ENCODE results near the gene DTX1.

The DTX1 gene

GRCh38 chr12:113043240-113043639 lies 13.3 kb upstream of the DTX1 start:
- Mint-ChIP-seq H3K27ac (no peak overlapping the region), H3K4me1 (ENCODE audit: low read depth) (peaks cover 26% of the 10 kb centered on the region), H3K36me3 (ENCODE audit: low read depth) (no peaks in the 10 kb centered on the region), H3K4me3 (no peak overlapping the region), H3K9me3 (no peaks in the 10 kb centered on the region), H3K27me3 (peaks cover 11% of the 10 kb centered on the region)
- intact Hi-C loops (cut with micrococcal nuclease): no loop called here

DNA sequence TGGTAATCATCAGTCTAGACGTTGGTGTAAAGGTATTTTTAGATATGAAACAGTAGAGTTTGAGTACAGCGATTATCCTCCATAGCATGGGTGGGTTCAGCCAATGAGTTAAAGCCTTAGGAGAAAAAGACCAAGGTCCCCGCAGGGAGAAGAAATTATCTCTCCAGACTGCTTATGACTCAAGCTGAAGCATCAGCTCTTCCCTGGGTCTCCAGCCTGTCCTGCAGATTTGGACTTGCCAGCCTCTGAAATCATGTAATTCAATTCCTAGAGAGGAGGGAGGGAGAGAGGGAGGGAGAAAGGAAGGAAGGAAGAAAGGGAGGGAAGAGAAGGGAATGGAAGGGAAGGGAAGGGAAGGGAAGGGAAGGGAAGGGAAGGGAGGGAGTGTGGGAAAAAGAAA lies 12.0 kb upstream of the DTX1 start:
- H3K9me3 Mint-ChIP-seq: no peaks in the 10 kb centered on the region
- no peaks in the 10 kb centered on the region for H3K36me3 Mint-ChIP-seq (ENCODE audit: low read depth)
- no peak overlapping the region for H3K27ac Mint-ChIP-seq
- H3K27me3 Mint-ChIP-seq: peaks cover 11% of the 10 kb centered on the region
- peaks cover 20% of the 10 kb centered on the region for H3K4me1 Mint-ChIP-seq (ENCODE audit: low read depth)
- intact Hi-C loops (cut with micrococcal nuclease): no loop called here
- H3K4me3 Mint-ChIP-seq: no peak overlapping the region

DNA sequence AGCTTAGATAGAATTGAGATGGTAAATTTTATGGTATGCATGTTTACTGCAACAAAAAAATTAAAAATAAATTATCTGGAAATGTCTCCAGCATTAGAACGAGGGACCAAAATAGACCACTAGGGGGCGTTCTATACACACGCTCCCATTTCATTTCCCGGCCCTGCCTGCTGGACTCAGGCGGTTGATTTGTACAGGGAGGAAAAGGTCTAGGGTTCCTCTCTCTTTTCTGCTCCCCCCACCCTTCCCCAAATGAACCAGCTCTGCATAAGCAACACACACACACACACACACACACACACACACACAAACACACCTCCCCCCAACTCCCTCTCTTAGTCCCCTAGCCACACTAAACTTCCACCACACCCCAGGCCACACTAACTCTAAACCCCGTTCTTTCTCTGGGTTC lies 7.8 kb upstream of the DTX1 start:
- peaks cover 7% of the 10 kb centered on the region for H3K4me1 Mint-ChIP-seq (ENCODE audit: low read depth)
- intact Hi-C loops (cut with micrococcal nuclease): loop anchor here (1.0 kb wide), 2 partner anchors 105 to 126 kb away; no protein-coding TSS in a partner anchor
- no peaks in the 10 kb centered on the region for H3K36me3 Mint-ChIP-seq (ENCODE audit: low read depth)
- H3K4me3 Mint-ChIP-seq: no peak overlapping the region
- H3K27ac Mint-ChIP-seq: no peak overlapping the region
- peaks cover 36% of the 10 kb centered on the region for H3K27me3 Mint-ChIP-seq
- H3K9me3 Mint-ChIP-seq: no peaks in the 10 kb centered on the region

DNA sequence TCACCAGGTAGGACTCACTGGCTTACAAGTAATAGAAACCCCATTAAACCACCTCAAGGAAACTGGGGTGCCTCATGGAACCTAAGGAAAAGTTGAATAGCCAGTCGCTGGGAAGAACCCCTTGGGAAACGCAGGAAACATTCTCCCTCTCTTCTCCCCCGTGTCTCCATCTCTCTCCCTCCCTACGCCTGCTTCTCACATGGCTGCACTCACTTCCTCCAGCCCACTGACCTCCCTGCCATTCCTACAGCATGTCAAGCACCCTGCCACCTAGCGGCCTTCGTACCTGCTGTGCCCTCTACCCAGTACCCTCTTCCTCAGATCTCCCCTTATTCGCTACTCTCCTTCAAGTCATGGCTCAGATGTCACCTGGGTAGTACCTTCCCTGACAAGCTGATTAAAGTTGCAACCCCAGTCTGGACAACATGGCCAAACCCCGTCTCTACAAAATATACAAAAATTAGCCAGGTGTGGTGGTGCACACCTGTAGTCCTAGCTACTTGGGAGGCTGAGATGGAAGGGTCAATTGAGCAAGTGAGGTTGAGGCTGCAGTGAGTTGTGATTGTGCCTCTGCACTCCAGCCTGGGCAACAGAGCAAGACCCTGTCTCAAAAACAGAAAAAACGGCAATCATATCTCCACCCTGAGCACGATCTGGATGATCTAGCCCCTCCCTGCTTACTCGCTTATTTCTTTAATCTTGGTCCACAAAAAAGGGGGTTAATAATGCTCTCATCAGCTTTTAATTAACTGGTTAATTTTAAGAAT lies 6.4 kb upstream of the DTX1 start:
- Mint-ChIP-seq H3K36me3 (ENCODE audit: low read depth) (no peaks in the 10 kb centered on the region), H3K27ac (no peak overlapping the region), H3K4me3 (no peak overlapping the region), H3K27me3 (peaks cover 46% of the 10 kb centered on the region), H3K4me1 (ENCODE audit: low read depth) (no peaks in the 10 kb centered on the region), H3K9me3 (no peaks in the 10 kb centered on the region)
- intact Hi-C loops (cut with micrococcal nuclease): loop anchor here (2.0 kb wide), 1 partner anchor 45 kb away; no protein-coding TSS in a partner anchor

- no peaks in the 10 kb centered on the region for H3K36me3 Mint-ChIP-seq (ENCODE audit: low read depth)
- H3K27me3 Mint-ChIP-seq: peaks cover 52% of the 10 kb centered on the region
- no peaks in the 10 kb centered on the region for H3K4me1 Mint-ChIP-seq (ENCODE audit: low read depth)
- no peak overlapping the region for H3K4me3 Mint-ChIP-seq
- intact Hi-C loops (cut with micrococcal nuclease): loop anchor here (2.0 kb wide), 1 partner anchor 44 kb away; no protein-coding TSS in a partner anchor
- no peaks in the 10 kb centered on the region for H3K9me3 Mint-ChIP-seq
- no peak overlapping the region for H3K27ac Mint-ChIP-seq
Observed at GRCh38 chr12:113050795-113051194, 5.7 kb upstream of the DTX1 start.

GRCh38 chr12:113051759-113052158 lies 4.8 kb upstream of the DTX1 start:
- intact Hi-C loops (cut with micrococcal nuclease): loop anchor here (2.0 kb wide), 1 partner anchor 43 kb away; no protein-coding TSS in a partner anchor

GRCh38 chr12:113052326-113052725 lies 4.2 kb upstream of the DTX1 start:
- no peak overlapping the region for H3K4me3 Mint-ChIP-seq
- H3K27me3 Mint-ChIP-seq: peaks cover 58% of the 10 kb centered on the region
- no peaks in the 10 kb centered on the region for H3K36me3 Mint-ChIP-seq (ENCODE audit: low read depth)
- no peak overlapping the region for H3K27ac Mint-ChIP-seq
- intact Hi-C loops (cut with micrococcal nuclease): no loop called here
- H3K9me3 Mint-ChIP-seq: no peaks in the 10 kb centered on the region
- no peaks in the 10 kb centered on the region for H3K4me1 Mint-ChIP-seq (ENCODE audit: low read depth)

More at GRCh38 chr12:113051759-113052158, 4.8 kb upstream of the DTX1 start:
- Mint-ChIP-seq H3K4me3 (no peak overlapping the region), H3K27me3 (peaks cover 60% of the 10 kb centered on the region), H3K36me3 (ENCODE audit: low read depth) (no peaks in the 10 kb centered on the region), H3K9me3 (no peaks in the 10 kb centered on the region), H3K4me1 (ENCODE audit: low read depth) (no peaks in the 10 kb centered on the region), H3K27ac (no peak overlapping the region)

DNA sequence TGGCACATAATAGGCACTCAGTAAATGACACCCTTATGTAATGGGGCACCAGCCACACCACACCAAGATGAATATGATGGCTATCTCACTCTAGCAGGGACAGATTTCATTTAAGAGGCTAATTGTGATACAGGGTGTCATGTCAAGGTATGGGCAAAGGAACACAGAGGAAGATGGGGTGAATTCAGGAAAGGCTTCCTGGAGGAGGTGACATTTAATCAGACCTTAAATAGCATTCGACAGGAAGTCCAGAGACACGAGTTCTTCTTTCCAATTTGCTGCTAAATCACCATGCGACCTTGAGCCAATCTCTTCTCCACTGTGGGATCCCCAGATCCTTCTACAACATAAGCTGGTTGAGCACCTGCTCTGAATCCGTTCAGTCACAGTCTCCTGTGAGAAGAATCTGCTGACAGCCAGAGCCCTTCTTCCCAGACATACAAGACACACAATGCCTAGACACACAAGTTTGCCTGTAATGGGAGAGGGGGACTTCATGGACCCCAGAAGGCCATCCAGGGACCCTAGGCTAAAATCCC lies 1.5 kb upstream of the DTX1 start:
- H3K27me3 Mint-ChIP-seq: peaks cover 48% of the 10 kb centered on the region
- H3K27ac Mint-ChIP-seq: no peak overlapping the region
- intact Hi-C loops (cut with micrococcal nuclease): no loop called here
- no peak overlapping the region for H3K4me3 Mint-ChIP-seq
- H3K4me1 Mint-ChIP-seq (ENCODE audit: low read depth): no peaks in the 10 kb centered on the region
- no peaks in the 10 kb centered on the region for H3K36me3 Mint-ChIP-seq (ENCODE audit: low read depth)
- no peaks in the 10 kb centered on the region for H3K9me3 Mint-ChIP-seq

GRCh38 chr12:113055594-113056380 lies 743 bp upstream of the DTX1 start:
- peaks cover 41% of the 10 kb centered on the region for H3K27me3 Mint-ChIP-seq
- H3K36me3 Mint-ChIP-seq (ENCODE audit: low read depth): no peaks in the 10 kb centered on the region
- no peak overlapping the region for H3K27ac Mint-ChIP-seq
- H3K9me3 Mint-ChIP-seq: no peaks in the 10 kb centered on the region
- intact Hi-C loops (cut with micrococcal nuclease): no loop called here
- H3K4me3 Mint-ChIP-seq: no peak overlapping the region
- no peaks in the 10 kb centered on the region for H3K4me1 Mint-ChIP-seq (ENCODE audit: low read depth)

DNA sequence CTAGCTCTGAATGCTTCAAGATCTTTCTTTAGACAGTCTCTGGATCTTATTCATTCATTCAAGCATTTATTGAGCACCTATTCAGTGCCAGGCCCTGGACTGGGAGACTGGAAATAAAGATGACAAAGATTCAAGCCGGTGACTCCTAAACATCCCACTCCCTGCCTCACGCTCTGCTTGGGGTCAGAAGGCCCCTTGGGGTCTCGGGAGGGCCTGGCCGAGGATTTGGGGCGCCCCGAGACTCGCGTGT lies 224 bp upstream of the DTX1 start:
- Mint-ChIP-seq H3K9me3 (no peaks in the 10 kb centered on the region), H3K27me3 (peaks cover 45% of the 10 kb centered on the region)
- intact Hi-C loops (cut with micrococcal nuclease): no loop called here

DNA sequence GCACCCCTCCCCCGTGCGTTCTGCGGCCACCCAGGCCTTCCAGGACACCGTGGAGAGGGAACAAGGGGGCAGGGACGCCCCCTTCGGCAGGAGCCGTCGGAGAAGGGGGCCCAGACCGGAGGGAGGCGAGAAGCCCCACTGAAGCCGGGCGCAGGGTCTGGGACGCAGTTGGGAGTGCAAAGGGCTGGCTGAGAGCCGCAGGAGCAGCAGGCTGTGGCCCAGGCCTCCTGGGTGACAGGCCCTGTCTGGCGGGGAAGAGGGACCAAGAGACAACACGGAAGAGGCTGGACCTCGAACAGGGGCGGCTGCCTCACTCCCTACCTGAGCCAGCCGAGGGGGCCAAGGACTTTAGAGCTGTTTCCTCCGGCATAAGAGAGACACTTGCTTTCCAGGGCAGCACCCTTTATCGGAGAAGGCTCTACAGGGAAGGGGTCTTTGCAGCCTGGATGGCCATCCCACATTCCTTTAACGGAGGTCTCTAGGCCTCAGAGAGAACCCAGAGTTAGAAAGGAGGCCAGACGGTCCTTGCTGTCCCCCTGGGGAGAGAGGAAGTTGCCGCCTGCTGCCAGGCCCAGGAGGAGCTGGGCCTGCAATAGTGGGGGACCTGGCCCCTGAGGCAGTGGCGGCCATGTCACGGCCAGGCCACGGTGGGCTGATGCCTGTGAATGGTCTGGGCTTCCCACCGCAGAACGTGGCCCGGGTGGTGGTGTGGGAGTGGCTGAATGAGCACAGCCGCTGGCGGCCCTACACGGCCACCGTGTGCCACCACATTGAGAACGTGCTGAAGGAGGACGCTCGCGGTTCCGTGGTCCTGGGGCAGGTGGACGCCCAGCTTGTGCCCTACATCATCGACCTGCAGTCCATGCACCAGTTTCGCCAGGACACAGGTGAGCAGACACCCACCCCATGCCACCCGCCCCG lies 1.3 kb downstream of the DTX1 start:
- Mint-ChIP-seq H3K9me3 (no peaks in the 10 kb centered on the region), H3K4me3 (no peak overlapping the region), H3K27me3 (peaks cover 41% of the 10 kb centered on the region), H3K4me1 (ENCODE audit: low read depth) (no peaks in the 10 kb centered on the region), H3K36me3 (ENCODE audit: low read depth) (no peaks in the 10 kb centered on the region), H3K27ac (no peak overlapping the region)
- intact Hi-C loops (cut with micrococcal nuclease): no loop called here

More for the DNA sequence above, 224 bp upstream of the DTX1 start:
- Mint-ChIP-seq H3K36me3 (ENCODE audit: low read depth) (no peaks in the 10 kb centered on the region), H3K27ac (no peak overlapping the region), H3K4me3 (no peak overlapping the region), H3K4me1 (ENCODE audit: low read depth) (no peaks in the 10 kb centered on the region)

- H3K9me3 Mint-ChIP-seq: no peaks in the 10 kb centered on the region
- no peak overlapping the region for H3K4me3 Mint-ChIP-seq
- H3K27me3 Mint-ChIP-seq: peaks cover 38% of the 10 kb centered on the region
- intact Hi-C loops (cut with micrococcal nuclease): no loop called here
- no peak overlapping the region for H3K27ac Mint-ChIP-seq
- no peaks in the 10 kb centered on the region for H3K4me1 Mint-ChIP-seq (ENCODE audit: low read depth)
- no peaks in the 10 kb centered on the region for H3K36me3 Mint-ChIP-seq (ENCODE audit: low read depth)
Observed at GRCh38 chr12:113058553-113058952, 2.0 kb downstream of the DTX1 start.

DNA sequence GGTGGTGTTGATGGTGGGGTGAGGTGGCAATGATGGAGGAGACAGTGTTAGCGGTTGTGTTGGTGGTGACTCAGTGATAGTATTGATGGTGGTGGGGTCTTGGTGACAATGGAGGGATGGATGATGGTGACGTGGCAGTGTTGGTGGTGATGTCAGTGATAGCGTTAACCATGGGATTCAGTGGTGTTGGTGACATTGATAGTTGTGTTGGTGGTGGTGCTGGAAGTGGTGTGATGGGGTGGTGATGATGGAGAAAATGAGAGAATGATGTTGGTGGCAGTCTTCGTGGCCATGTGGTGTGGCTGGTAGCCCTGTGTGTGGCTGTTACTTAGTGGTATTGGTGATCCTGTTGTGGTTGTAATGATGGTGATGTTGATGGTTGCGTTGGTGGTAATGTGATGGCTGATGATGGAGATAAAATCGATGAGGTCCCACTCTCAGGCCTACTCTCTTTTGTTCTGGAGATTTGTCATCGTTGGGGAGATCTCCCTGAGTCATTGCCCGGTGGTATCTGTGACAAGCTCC lies 2.6 kb downstream of the DTX1 start:
- intact Hi-C loops (cut with micrococcal nuclease): no loop called here
- Mint-ChIP-seq H3K36me3 (ENCODE audit: low read depth) (no peaks in the 10 kb centered on the region), H3K4me3 (no peak overlapping the region), H3K27ac (no peak overlapping the region), H3K27me3 (peaks cover 33% of the 10 kb centered on the region), H3K4me1 (ENCODE audit: low read depth) (no peaks in the 10 kb centered on the region), H3K9me3 (no peaks in the 10 kb centered on the region)
